Epithelial cell of proximal tubule (primary cell): Measurements from ENCODE around the gene ABHD17A. TPM values are rescaled to one million over a fixed set of nuclear protein-coding genes. Genes with fewer than 3 reads are reported as not detected.
"Not testable (repeated sequence)": the region's sequence is repeated elsewhere in the genome, so short reads cannot be mapped to it uniquely, and the experiment has no call there.

Source experiments
- DNase-seq: peaks from one replicate; pipeline ENCODE4 v3.0.0-alpha.2; 2011; ENCODE audit warnings: low read depth
- H3K4me3 ChIP-seq: 2 replicates; pipeline ENCODE4 v1.5.1; 2011; ENCODE audit warnings: low read depth, mild to moderate bottlenecking, low read length
- total RNA-seq: library from RNA; depleted of rRNA; stranded (reverse); fragments of >200 nt; gene quantifications from 2 replicates; pipeline ENCODE4 v1.2.3, GENCODE V29; 2015
- TF ChIP-seq, protein P1 (sequence below): conservative IDR thresholded peaks from 2 replicates; pipeline ENCODE4 v1.5.1; 2012; ENCODE audit warnings: low read depth, mild to moderate bottlenecking, low read length

The ABHD17A gene
- total RNA-seq, 1 donor from 2014 or later = 83.4 TPM

- TF ChIP-seq, protein P1, sequence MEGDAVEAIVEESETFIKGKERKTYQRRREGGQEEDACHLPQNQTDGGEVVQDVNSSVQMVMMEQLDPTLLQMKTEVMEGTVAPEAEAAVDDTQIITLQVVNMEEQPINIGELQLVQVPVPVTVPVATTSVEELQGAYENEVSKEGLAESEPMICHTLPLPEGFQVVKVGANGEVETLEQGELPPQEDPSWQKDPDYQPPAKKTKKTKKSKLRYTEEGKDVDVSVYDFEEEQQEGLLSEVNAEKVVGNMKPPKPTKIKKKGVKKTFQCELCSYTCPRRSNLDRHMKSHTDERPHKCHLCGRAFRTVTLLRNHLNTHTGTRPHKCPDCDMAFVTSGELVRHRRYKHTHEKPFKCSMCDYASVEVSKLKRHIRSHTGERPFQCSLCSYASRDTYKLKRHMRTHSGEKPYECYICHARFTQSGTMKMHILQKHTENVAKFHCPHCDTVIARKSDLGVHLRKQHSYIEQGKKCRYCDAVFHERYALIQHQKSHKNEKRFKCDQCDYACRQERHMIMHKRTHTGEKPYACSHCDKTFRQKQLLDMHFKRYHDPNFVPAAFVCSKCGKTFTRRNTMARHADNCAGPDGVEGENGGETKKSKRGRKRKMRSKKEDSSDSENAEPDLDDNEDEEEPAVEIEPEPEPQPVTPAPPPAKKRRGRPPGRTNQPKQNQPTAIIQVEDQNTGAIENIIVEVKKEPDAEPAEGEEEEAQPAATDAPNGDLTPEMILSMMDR = no peak
- H3K4me3 ChIP-seq = no peak overlapping the region
- DNase-seq = no peak
These were observed 3.1 kb upstream of the ABHD17A start for GRCh38 chr19:1888385-1888784.

DNA sequence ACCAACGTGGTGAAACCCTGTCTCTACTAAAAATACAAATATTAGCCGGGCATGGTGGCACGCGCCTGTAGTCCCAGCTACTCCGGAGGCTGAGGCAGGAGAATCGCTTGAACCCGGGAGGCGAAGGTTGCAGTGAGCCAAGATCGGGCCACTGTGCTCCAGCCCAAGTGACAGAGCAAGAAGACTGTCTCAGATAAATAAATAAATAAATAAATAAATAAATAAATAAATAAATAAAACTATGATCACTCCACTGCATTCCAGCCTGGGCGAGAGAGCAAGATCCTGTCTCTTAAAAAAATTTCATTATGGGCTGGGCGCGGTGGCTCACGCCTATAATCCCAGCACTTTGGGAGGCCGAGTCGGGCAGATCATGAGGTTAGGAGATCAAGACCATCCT is 1.1 kb upstream of the ABHD17A start:
- not testable (repeated sequence) for H3K4me3 ChIP-seq, DNase-seq

GRCh38 chr19:1884719-1885334 is 469 bp downstream of the ABHD17A start:
- DNase-seq = no peak
- peak overlapping the region; percentile 98 for H3K4me3 ChIP-seq
- TF ChIP-seq, protein P1 = no peak

DNA sequence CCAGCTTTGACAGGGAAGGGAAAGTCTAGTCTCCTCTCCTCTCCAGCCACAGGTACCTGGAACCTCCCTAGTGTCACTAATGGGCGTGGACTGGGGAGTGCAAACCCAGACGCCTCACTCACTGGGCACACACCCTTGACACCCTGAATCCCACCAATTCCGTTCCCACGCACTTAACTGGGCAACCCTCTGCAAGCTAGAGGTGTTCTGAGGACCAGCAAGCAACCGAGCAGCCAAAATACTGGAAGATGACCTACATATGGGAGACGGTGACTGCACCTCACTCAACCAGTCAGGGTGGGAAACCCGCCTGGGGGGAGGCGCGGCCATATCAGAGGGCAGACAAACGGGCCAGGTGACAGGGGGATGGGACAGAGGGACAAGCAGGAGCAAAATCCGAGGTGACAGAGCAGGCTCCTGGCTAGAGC is 991 bp downstream of the ABHD17A start:
- TF ChIP-seq, protein P1 = no peak
- H3K4me3 ChIP-seq = peak overlapping the region; percentile 98
- no peak for DNase-seq

GRCh38 chr19:1883784-1884183 is 1.5 kb downstream of the ABHD17A start:
- TF ChIP-seq, protein P1 = no peak
- no peak for DNase-seq
- peak overlapping the region; percentile 98 for H3K4me3 ChIP-seq

GRCh38 chr19:1882786-1883692 is 2.3 kb downstream of the ABHD17A start:
- TF ChIP-seq, protein P1 = no peak
- H3K4me3 ChIP-seq = peak overlapping the region; percentile 98
- DNase-seq = no peak

- TF ChIP-seq, protein P1 = no peak
- DNase-seq = no peak
- no peak overlapping the region for H3K4me3 ChIP-seq
These were observed 3.1 kb downstream of the ABHD17A start for GRCh38 chr19:1882089-1882785.

GRCh38 chr19:1881393-1882088 is 3.8 kb downstream of the ABHD17A start:
- DNase-seq, H3K4me3 ChIP-seq: not testable (repeated sequence)
